Measurements from ENCODE around the gene SFXN4.

DNA sequence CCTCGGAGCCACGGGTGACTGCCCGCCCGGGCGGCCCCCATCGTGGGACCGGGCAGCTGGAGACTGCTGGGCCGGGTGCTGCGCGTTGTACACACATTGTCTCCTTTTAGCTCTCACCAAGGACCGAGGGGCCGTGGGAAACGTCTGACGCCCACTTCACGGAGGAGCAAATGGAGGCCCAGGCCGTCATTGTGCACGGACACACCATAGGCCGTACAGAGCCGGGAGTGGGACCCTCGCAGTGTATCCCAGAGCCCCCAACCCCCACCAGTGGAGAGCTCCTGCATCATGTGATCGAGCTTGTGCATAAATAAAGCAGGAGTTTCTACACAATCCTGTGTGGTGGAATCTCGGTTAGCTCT is 60.9 kb downstream of the SFXN4 start:
- TF ChIP-seq, protein P1, sequence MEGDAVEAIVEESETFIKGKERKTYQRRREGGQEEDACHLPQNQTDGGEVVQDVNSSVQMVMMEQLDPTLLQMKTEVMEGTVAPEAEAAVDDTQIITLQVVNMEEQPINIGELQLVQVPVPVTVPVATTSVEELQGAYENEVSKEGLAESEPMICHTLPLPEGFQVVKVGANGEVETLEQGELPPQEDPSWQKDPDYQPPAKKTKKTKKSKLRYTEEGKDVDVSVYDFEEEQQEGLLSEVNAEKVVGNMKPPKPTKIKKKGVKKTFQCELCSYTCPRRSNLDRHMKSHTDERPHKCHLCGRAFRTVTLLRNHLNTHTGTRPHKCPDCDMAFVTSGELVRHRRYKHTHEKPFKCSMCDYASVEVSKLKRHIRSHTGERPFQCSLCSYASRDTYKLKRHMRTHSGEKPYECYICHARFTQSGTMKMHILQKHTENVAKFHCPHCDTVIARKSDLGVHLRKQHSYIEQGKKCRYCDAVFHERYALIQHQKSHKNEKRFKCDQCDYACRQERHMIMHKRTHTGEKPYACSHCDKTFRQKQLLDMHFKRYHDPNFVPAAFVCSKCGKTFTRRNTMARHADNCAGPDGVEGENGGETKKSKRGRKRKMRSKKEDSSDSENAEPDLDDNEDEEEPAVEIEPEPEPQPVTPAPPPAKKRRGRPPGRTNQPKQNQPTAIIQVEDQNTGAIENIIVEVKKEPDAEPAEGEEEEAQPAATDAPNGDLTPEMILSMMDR (conservative IDR thresholded peaks at IDR 0.05) = no peak
- no peak for TF ChIP-seq EZH2 (IDR thresholded peaks at IDR 0.05; ENCODE audit: low read depth)

All from PC-9 (cell line).